HepG2 (cell line): ENCODE measurements around the gene PLCL1.

Experiments used
- ZNF33B ChIP-seq: sonication (generic); formaldehyde crosslinking; IDR thresholded peaks from 2 replicates; pipeline ENCODE4 v1.5.1; 2020; ENCODE audit warnings: mild to moderate bottlenecking, missing genetic modification reagents
- ZNF431 ChIP-seq: sonication (generic); formaldehyde crosslinking; IDR thresholded peaks from 2 replicates; pipeline ENCODE4 v1.9.0; 2022; ENCODE audit warnings: missing genetic modification reagents, low read depth, mild to moderate bottlenecking, borderline replicate concordance

- TF ChIP-seq ZNF33B (CRISPR knock-in tag): no peak
- no peak for TF ChIP-seq ZNF431 (CRISPR knock-in tag)
These were observed 342.1 kb downstream of the PLCL1 start for GRCh38 chr2:198146346-198146940.
